GM12875 (cell line): Measurements from ENCODE around the gene AHNAK2.
A peak's percentile ranks its signal among the peaks of the same experiment; 100 is the strongest.

Source experiments
- H3K4me3 ChIP-seq: one replicate; pipeline ENCODE4 v1.5.1; 2011; ENCODE audit warnings: low read depth, low read length, control low read depth
- CTCF ChIP-seq: IDR thresholded peaks from 2 replicates; pipeline ENCODE4 v1.5.1; 2011; ENCODE audit warnings: low read depth, mild to moderate bottlenecking, control low read depth, inconsistent platforms, low read length, moderate library complexity, borderline replicate concordance; ENCODE audit not compliant: insufficient read depth

Gene AHNAK2

GRCh38 chr14:105023144-105023543 lies 45.0 kb upstream of the AHNAK2 start:
- no peak overlapping the region for H3K4me3 ChIP-seq
- TF ChIP-seq CTCF, result no peak

- no peak for TF ChIP-seq CTCF
- peak overlapping the region; percentile 61 for H3K4me3 ChIP-seq
These were observed 44.1 kb upstream of the AHNAK2 start for GRCh38 chr14:105022276-105022670.

- no peak for TF ChIP-seq CTCF
- peak overlapping the region; percentile 61 for H3K4me3 ChIP-seq
These were observed 43.6 kb upstream of the AHNAK2 start for GRCh38 chr14:105021656-105022275.

GRCh38 chr14:105020815-105021655 lies 42.9 kb upstream of the AHNAK2 start, which contains the start of gene CDCA4:
Gene CDCA4, minus strand, starts transcription at chr14:105021083. Its CDS starts 9,154 bp downstream, at chr14:105011929.
- H3K4me3 ChIP-seq, result peak within 1 kb of the TSS; percentile 81
- no peak for TF ChIP-seq CTCF

- no peak for TF ChIP-seq CTCF
- peak overlapping the region; percentile 81 for H3K4me3 ChIP-seq
These were observed 42.0 kb upstream of the AHNAK2 start for GRCh38 chr14:105019861-105020814.

GRCh38 chr14:105018414-105018813 lies 40.2 kb upstream of the AHNAK2 start:
- H3K4me3 ChIP-seq, result peak overlapping the region; percentile 15
- TF ChIP-seq CTCF, result no peak
